ENCODE measurements around the gene IRX4.

IRX4 gene

DNA sequence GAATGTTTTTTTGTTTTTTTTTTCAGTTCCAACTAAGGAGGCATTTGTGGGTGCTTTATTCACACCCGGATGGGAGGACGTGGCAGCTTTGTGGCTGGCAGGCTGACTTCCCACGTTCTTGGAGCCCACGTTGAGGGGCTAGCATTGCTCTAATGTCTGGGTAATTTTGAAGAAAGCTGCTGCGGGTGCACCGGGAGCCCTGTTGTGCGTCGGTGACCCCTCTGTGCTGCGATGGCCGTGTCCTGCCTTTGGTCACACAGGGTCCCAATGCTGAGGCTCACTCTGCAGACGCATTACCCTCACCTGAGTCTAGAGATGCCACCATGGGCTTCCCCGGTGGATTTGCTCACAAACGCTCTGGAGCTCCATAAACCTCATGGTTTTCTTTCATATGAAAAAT lies 47.3 kb downstream of the IRX4 start:
- no peak for DNase-seq

GRCh38 chr5:1834721-1835429 lies 47.9 kb downstream of the IRX4 start:
- no peak for DNase-seq

DNA sequence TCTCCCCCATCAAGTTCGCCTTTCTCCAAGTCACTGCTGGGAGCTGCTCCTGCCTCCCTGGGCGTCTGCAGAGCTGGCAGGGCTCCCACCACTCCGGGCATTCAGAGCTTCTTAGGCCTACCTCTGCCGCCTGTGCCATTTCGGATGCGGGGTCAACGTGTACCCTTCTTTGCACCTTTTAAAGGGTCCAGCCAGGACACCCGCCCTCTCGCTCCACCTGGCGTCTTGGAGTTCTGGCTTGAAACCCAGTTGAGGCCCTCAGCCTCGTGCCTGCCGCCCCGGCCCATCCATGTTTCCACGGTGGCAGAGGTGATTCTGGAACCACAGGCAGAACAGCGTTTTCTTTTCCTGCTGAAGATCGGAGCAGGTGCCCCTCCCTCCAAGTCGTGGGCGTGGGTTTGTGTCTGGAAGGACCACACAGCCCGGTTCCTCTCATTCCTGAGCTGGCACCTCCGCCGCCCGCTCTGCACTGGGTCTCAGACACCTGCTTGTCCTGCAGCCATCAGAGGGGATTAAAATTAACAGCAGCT lies 48.6 kb downstream of the IRX4 start:
- DNase-seq, result no peak

GRCh38 chr5:1833264-1834021 lies 49.3 kb downstream of the IRX4 start:
- no peak for DNase-seq

DNA sequence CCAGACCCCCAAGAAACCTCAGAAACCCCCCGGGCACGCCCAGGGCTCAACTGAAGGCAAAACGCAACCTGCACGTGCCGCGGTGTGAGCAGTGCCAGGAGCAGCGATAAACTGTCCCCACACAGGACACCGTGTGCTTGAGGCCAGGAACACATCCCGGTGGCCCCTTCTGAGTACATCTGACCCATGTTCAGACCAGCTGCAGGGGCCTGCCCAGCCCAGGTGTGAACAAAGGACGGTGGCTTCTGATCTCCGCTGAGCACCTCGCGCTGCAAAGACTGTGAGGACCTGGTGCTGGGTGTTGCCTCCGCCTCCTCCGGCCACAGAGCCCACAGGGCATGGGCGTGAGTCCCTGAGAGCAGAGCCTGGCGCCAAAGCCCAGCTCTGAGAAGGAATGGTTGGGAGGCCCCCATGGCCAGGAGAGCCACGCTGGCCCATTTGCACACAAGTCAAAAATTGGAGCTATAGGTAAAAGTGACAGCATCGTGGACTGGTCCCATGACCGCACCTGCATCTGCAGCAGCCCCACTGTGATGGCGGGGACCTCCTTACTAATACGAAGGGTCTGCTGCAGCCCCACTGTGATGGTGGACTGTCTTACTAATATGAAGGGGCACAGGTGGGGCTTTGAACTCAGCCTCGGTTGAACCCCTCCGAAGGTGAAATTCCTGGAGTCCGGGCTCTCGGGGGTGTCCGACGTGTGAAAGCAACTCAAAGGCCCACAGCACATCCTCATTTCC lies 50.0 kb downstream of the IRX4 start:
- no peak for DNase-seq

DNA sequence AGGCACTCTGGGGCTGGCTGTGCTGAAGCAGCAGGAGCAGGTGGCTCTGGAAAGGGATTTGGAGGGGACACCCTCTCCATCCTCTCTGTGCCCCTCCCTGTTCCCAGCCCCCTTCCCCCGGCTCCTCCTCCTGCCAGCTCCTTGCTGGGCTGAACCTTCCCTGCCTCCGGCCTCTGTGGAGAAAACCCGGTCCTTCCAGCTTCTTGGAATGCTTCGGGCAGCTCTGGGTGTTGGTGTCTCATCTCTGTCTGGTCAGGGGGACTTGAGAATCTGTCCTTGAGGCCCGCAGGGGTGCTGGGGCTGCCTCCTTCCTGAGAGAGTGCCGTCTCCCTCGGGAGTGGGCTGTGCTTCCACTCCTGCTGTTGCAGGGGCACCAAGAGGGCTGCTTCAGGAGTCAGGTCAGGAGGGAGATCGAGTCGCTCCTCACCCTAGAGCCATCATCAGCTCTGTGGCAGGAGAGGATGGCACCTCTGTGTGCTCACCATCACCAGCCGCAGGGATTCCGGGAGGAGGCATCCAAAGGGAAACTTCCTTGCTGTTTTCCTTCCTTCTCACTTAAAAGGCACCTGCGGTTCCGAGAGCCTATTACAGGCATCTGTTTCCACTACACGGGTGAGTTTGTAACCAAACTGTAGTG lies 50.9 kb downstream of the IRX4 start:
- DNase-seq, result no peak

- no peak for DNase-seq
Measured at GRCh38 chr5:1831257-1831656, 51.5 kb downstream of the IRX4 start.

DNA sequence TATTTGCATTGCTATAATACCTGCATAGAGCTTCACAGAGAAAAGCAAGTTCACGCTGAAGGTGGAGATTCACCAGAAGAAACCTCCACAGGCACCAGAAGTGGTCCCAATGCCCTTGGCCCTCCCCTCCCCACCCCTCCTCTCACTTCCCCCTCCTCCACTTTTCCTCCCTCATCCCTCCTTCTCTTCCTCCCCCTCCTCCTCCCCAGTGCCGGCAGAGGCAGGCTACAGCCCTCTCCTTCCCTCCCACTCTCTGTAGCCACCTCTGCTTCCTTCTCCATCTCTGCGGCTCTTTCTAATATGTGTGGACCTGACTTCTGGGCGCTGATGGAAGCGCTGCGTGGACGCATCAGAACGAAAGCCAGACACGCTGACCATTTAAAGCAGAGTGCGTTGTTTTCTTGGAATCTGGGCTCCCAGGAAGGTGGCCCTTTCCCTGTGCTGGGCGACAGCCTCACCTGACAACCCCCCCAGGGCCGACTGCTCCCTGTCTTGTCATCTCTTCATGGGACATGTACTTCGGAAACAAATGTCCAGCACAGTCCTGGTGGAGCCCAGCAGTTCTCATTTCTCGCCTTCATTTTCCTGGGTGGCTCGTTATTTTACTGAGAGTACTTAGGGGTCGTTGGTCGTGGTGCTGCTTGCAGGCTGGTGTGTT lies 52.0 kb downstream of the IRX4 start:
- DNase-seq, result no peak

GRCh38 chr5:1827886-1828397 lies 54.8 kb downstream of the IRX4 start:
- no peak for DNase-seq

Data from KG1 (cell line).